IMR-90 (cell line): ENCODE measurements around the gene TSKS. TPM values are rescaled to one million over a fixed set of nuclear protein-coding genes. Genes with fewer than 3 reads are reported as not detected.

ENCODE experiments used
- ATAC-seq: fragments of 200-7000 bp; cut with Tn5 transposase; 2 replicates; pipeline ENCODE4 v1.9.1; 2020; ENCODE audit warnings: low read depth, mild to moderate bottlenecking, moderate library complexity
- BruUV-seq: library from RNA; stranded (reverse); fragments of 400-500 nt; replicated peaks from 2 replicates; lab custom pipeline; 2021; lab: Mats Ljungman, UMichigan
- CTCF ChIA-PET: fragments of 300-600 bp; formaldehyde crosslinking; extraction: SDS; loops from one replicate; lab custom pipeline; 2021; ENCODE audit warnings: antibody characterized with exemption; lab: Yijun Ruan, JAX
- POLR2A ChIA-PET: fragments of 300-600 bp; sonication (Branson Sonifier 250); formaldehyde crosslinking; loops from one replicate; lab custom pipeline; 2022; ENCODE audit warnings: antibody characterized with exemption; ENCODE audit not compliant: unreplicated experiment; lab: Charles Lee
- DNase-seq: peaks from one replicate; pipeline ENCODE4 v3.0.0; 2013
- H2AFZ ChIP-seq: replicated peaks from 2 replicates; pipeline ENCODE3; 2013; ENCODE audit warnings: low read length, mild to moderate bottlenecking; ENCODE audit not compliant: poor library complexity
- H2AK5ac ChIP-seq: 2 replicates; pipeline ENCODE4 v1.6.1; 2013; ENCODE audit warnings: low read depth, low read length, inconsistent platforms
- H2AK9ac ChIP-seq: replicated peaks from 2 replicates; pipeline ENCODE3; 2013; ENCODE audit warnings: mild to moderate bottlenecking, low read depth, low read length, moderate library complexity; ENCODE audit not compliant: poor library complexity
- H2BK120ac ChIP-seq: 2 replicates; pipeline ENCODE4 v1.6.1; 2013; ENCODE audit warnings: low read depth, low read length, inconsistent platforms
- H2BK15ac ChIP-seq: 3 replicates; pipeline ENCODE4 v1.6.1; 2013; ENCODE audit warnings: low read depth, low read length, inconsistent platforms
- H2BK20ac ChIP-seq: 2 replicates; pipeline ENCODE4 v1.6.1; 2013; ENCODE audit warnings: low read depth, mild to moderate bottlenecking, inconsistent platforms, low read length, moderate library complexity
- H2BK5ac ChIP-seq: 2 replicates; pipeline ENCODE4 v1.6.1; 2013; ENCODE audit warnings: mild to moderate bottlenecking, low read depth, low read length, inconsistent platforms; ENCODE audit not compliant: poor library complexity, severe bottlenecking
- H3K14ac ChIP-seq: replicated peaks from 2 replicates; pipeline ENCODE4 v1.6.1; 2013; ENCODE audit warnings: low read depth, low read length, inconsistent platforms
- H3K18ac ChIP-seq: 2 replicates; pipeline ENCODE4 v1.6.1; 2013; ENCODE audit warnings: low read depth, low read length, control low read depth
- H3K23ac ChIP-seq: 2 replicates; pipeline ENCODE4 v1.6.1; 2013; ENCODE audit warnings: low read depth, low read length, inconsistent platforms
- H3K27ac ChIP-seq: 2 replicates; pipeline ENCODE4 v1.5.1; 2013; ENCODE audit warnings: mild to moderate bottlenecking, control low read depth, low read length; ENCODE audit not compliant: insufficient read depth
- H3K27me3 ChIP-seq: 2 replicates; pipeline ENCODE4 v1.6.1; 2013; ENCODE audit warnings: low read length; ENCODE audit not compliant: control insufficient read depth, insufficient read depth
- H3K36me3 ChIP-seq: 2 replicates; pipeline ENCODE4 v1.6.1; 2013; ENCODE audit warnings: low read length, mixed read lengths; ENCODE audit not compliant: control insufficient read depth, insufficient read depth
- H3K4ac ChIP-seq: 2 replicates; pipeline ENCODE4 v1.6.1; 2013; ENCODE audit warnings: low read depth, low read length, inconsistent platforms
- H3K4me1 ChIP-seq: 2 replicates; pipeline ENCODE4 v1.6.1; 2013; ENCODE audit warnings: low read length, mixed read lengths; ENCODE audit not compliant: control insufficient read depth, insufficient read depth
- H3K4me2 ChIP-seq: 2 replicates; pipeline ENCODE4 v1.6.1; 2013; ENCODE audit warnings: low read depth, mild to moderate bottlenecking, control low read depth, low read length, moderate library complexity
- H3K4me3 ChIP-seq: 2 replicates; pipeline ENCODE4 v1.5.1; 2013; ENCODE audit warnings: low read depth, mild to moderate bottlenecking, control low read depth, low read length, moderate library complexity; ENCODE audit not compliant: insufficient read depth
- H3K56ac ChIP-seq: 2 replicates; pipeline ENCODE4 v1.6.1; 2013; ENCODE audit warnings: low read length, inconsistent platforms; ENCODE audit not compliant: insufficient read depth; ENCODE audit errors: extremely low read depth
- H3K79me1 ChIP-seq, 2 experiments: 2 replicates each; pipeline ENCODE4 v1.6.1; 2013; ENCODE audit warnings: low read length in 2 of 2, inconsistent platforms in 1 of 2, low read depth in 1 of 2
- H3K9ac ChIP-seq: 2 replicates; pipeline ENCODE4 v1.6.1; 2013; ENCODE audit warnings: low read depth, low read length, control low read depth
- H3K9me1 ChIP-seq: 2 replicates; pipeline ENCODE4 v1.6.1; 2013; ENCODE audit warnings: low read length, inconsistent platforms; ENCODE audit not compliant: insufficient read depth
- H3K9me3 ChIP-seq: 2 replicates; pipeline ENCODE4 v1.6.1; 2013; ENCODE audit warnings: low read length; ENCODE audit not compliant: control insufficient read depth, insufficient read depth
- H4K20me1 ChIP-seq: 2 replicates; pipeline ENCODE4 v1.6.1; 2013; ENCODE audit warnings: low read length, inconsistent platforms; ENCODE audit not compliant: insufficient read depth
- H4K5ac ChIP-seq: 2 replicates; pipeline ENCODE4 v1.6.1; 2013; ENCODE audit warnings: mild to moderate bottlenecking, low read depth, low read length, control low read depth
- H4K8ac ChIP-seq, 2 experiments: 2 replicates each; pipeline ENCODE4 v1.6.1; 2013; ENCODE audit warnings: low read depth in 2 of 2, low read length in 2 of 2, control low read depth in 1 of 2, inconsistent platforms in 1 of 2
- H4K91ac ChIP-seq: 2 replicates; pipeline ENCODE4 v1.6.1; 2013; ENCODE audit warnings: low read depth, low read length, inconsistent platforms; ENCODE audit not compliant: insufficient read depth
- BHLHE40 ChIP-seq: fragments of 150-350 bp; IDR thresholded peaks from 2 replicates; pipeline ENCODE4 v1.6.1; 2016; ENCODE audit warnings: mild to moderate bottlenecking, low read depth, low read length
- CEBPB ChIP-seq: IDR thresholded peaks from 2 replicates; pipeline ENCODE4 v1.6.1; 2012; ENCODE audit warnings: low read depth, low read length, improper control_type of control experiment
- MAFK ChIP-seq: IDR thresholded peaks from 2 replicates; pipeline ENCODE4 v1.6.1; 2012; ENCODE audit warnings: low read depth, low read length, improper control_type of control experiment
- MXI1 ChIP-seq: IDR thresholded peaks from 2 replicates; pipeline ENCODE4 v1.6.1; 2012; ENCODE audit warnings: low read depth, mild to moderate bottlenecking, low read length, moderate library complexity, borderline replicate concordance
- NFE2L2 ChIP-seq: fragments of 150-350 bp; IDR thresholded peaks from 2 replicates; pipeline ENCODE4 v1.6.1; 2016; ENCODE audit warnings: low read depth, mild to moderate bottlenecking, low read length
- POLR2A ChIP-seq: IDR thresholded peaks from 2 replicates; pipeline ENCODE4 v1.6.1; 2012; ENCODE audit warnings: mild to moderate bottlenecking, low read depth, low read length
- RCOR1 ChIP-seq: IDR thresholded peaks from 2 replicates; pipeline ENCODE4 v1.6.1; 2012; ENCODE audit warnings: mild to moderate bottlenecking, low read length, improper control_type of control experiment; ENCODE audit not compliant: insufficient replicate concordance
- SMC3 ChIP-seq: fragments of 150-350 bp; IDR thresholded peaks from 2 replicates; pipeline ENCODE4 v1.6.1; 2016; ENCODE audit warnings: low read depth, mild to moderate bottlenecking, antibody characterized with exemption, low read length, moderate library complexity
- WGBS, 2 experiments: methylation state at CpG; one replicate each; pipeline versions ENCODE4 v1.1.5 to v1.1.7; 2013; ENCODE audit warnings: missing lambda C conversion rate in 2 of 2; ENCODE audit not compliant: insufficient read length in 1 of 2; ENCODE audit errors: extremely low coverage in 2 of 2; 5-methylcytosine and 5-hydroxymethylcytosine counted together
- dilution Hi-C: fragments of 300-500 bp; cut with HindIII; formaldehyde crosslinking; loops from one replicate; pipeline ENCODE4 v1.14.3; 2018; ENCODE audit warnings: low sequenced_read_pairs; ENCODE audit not compliant: unreplicated experiment
- in situ Hi-C: fragments of 300-500 bp; cut with MboI; formaldehyde crosslinking; loops from 3 replicates; pipeline ENCODE4 v1.14.3; 2019; ENCODE audit warnings: low sequenced_read_pairs, inconsistent platforms, mixed read lengths
- intact Hi-C: fragments of 100-400 bp; cut with micrococcal nuclease; formaldehyde crosslinking; loops from 2 replicates; pipeline ENCODE4 v1.10.0; 2022
- polyA plus RNA-seq, 3 experiments: library from polyadenylated mRNA; depleted of rRNA; stranded (reverse); fragments of >200 nt; gene quantifications; 2 replicates each; pipeline ENCODE4 v1.2.3, GENCODE V29; 2012; ENCODE audit warnings: low replicate concordance in 1 of 3
- total RNA-seq: library from RNA; depleted of rRNA; stranded (reverse); fragments of >200 nt; gene quantifications from 2 replicates; pipeline ENCODE4 v1.2.3, GENCODE V29; 2012
- TF ChIP-seq, protein P1 (sequence below): conservative IDR thresholded peaks from 2 replicates; pipeline ENCODE4 v1.5.1; 2012; ENCODE audit warnings: mild to moderate bottlenecking, low read depth, low read length, improper control_type of control experiment
- TF ChIP-seq, protein P2 (sequence below): fragments of 150-350 bp; IDR thresholded peaks from 2 replicates; pipeline ENCODE4 v1.6.1; 2016; ENCODE audit warnings: low read depth, mild to moderate bottlenecking, low read length, moderate library complexity, borderline replicate concordance

TSKS gene
- total and polyA plus RNA-seq, 2 of the 4 experiments (the other 2 are of a cell fraction): not detected

DNA sequence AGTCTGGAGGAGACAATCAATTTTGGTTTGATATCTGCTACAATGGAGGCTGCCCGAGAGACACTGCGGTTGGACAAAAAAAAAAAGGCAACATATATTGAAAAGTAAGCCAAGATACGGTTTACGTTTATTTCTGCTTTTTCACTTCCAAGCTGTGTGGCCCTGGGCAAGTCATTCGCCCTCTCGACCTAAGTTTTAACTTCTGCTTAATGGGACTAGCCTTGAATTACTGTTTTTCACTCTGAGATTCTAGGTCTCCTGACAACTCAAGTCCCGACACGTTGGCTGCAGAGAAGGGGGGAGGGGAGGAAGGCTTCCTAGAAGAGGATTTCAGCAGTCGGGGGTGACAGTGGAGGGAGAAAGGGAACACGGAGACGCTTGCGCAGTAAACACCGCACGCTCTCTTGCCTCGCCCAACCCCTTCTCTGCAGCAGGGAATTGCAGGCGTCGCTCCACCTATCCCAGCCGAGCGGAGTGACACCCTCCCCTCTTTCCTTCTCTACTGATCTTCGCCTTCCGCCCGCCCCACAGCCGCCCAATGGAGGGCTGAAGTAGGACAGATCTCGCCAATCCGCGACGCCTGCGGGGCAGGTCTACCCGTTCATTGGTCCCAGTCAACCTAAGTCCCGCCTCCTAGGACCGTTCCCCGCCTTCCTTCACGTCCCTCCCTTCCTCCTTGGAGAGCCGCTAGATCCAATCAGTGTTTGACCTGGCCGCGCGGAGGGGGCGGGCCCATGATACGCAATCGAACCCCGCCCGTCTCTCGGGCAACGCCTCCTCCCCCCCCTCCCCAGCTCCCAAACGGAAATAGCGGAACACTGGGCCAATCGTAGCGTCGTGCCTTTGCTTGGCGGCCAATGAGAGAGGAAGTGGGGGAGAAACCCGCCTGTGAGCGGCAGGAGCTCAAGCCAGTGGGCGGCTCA lies 3.2 kb upstream of the TSKS start (continued):
- TF ChIP-seq, protein P1, sequence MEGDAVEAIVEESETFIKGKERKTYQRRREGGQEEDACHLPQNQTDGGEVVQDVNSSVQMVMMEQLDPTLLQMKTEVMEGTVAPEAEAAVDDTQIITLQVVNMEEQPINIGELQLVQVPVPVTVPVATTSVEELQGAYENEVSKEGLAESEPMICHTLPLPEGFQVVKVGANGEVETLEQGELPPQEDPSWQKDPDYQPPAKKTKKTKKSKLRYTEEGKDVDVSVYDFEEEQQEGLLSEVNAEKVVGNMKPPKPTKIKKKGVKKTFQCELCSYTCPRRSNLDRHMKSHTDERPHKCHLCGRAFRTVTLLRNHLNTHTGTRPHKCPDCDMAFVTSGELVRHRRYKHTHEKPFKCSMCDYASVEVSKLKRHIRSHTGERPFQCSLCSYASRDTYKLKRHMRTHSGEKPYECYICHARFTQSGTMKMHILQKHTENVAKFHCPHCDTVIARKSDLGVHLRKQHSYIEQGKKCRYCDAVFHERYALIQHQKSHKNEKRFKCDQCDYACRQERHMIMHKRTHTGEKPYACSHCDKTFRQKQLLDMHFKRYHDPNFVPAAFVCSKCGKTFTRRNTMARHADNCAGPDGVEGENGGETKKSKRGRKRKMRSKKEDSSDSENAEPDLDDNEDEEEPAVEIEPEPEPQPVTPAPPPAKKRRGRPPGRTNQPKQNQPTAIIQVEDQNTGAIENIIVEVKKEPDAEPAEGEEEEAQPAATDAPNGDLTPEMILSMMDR: no peak
- TF ChIP-seq SMC3: no peak

DNA sequence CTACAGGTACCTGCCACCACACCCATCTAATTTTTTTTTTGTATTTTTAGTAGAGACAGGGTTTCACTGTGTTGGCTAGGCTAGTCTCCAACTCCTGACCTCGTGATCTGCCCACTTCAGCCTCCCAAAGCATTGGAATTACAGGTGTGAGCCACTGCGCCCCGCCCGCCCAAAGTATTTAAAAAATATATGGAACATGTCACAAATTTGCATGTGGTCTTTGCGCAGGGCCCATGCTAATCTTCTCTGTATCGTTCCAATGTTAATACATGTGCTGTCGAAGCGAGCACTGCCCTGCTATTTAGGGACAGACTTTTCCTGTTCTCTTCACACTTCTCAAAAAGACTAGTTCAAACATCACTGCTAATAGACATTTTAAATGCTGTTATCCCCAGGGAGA lies 1.2 kb upstream of the TSKS start:
- Histone ChIP-seq H3K4me2 (no peak overlapping the region), H3K4me3 (no peak overlapping the region), H2AK5ac (no peak overlapping the region), H3K27me3 (no peaks in the 10 kb centered on the region), H2AK9ac (no peak overlapping the region), H3K18ac (no peak overlapping the region), H3K79me1 (peaks cover 6 to 22% of the 10 kb centered on the region in 2 experiments; a peak in 3 of 4 replicates), H3K23ac (no peak overlapping the region), H3K56ac (no peak overlapping the region), H4K20me1 (peaks cover 11% of the 10 kb centered on the region), H2BK15ac (no peak overlapping the region), H2BK20ac (no peak overlapping the region), H4K8ac (no peak overlapping the region), H3K4me1 (peaks cover 11% of the 10 kb centered on the region), H3K9ac (no peak overlapping the region), H2BK5ac (no peak overlapping the region), H3K27ac (no peak overlapping the region), H3K36me3 (no peaks in the 10 kb centered on the region), H4K5ac (no peak overlapping the region), H3K14ac (no peak overlapping the region), H2BK120ac (no peak overlapping the region), H3K9me1 (peaks cover 8% of the 10 kb centered on the region), H4K91ac (no peak overlapping the region), H2AFZ (no peak overlapping the region), H3K9me3 (no peaks in the 10 kb centered on the region), H3K4ac (no peak overlapping the region)
- no TSS peak for BruUV-seq
- dilution Hi-C loops (no loop called here), intact Hi-C loops (no loop called here), in situ Hi-C loops (no loop called here)
- ATAC-seq: no peak
- CTCF ChIA-PET: no interaction called here
- POLR2A ChIA-PET: no interaction called here
- DNase-seq: no peak
- WGBS, 2 experiments: no CpG with 5 or more reads among the region's 8 CpGs
- no peak for TF ChIP-seq POLR2A
- no peak for TF ChIP-seq MAFK
- TF ChIP-seq, protein P2, sequence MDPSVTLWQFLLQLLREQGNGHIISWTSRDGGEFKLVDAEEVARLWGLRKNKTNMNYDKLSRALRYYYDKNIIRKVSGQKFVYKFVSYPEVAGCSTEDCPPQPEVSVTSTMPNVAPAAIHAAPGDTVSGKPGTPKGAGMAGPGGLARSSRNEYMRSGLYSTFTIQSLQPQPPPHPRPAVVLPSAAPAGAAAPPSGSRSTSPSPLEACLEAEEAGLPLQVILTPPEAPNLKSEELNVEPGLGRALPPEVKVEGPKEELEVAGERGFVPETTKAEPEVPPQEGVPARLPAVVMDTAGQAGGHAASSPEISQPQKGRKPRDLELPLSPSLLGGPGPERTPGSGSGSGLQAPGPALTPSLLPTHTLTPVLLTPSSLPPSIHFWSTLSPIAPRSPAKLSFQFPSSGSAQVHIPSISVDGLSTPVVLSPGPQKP: no peak
- TF ChIP-seq RCOR1: no peak
- no peak for TF ChIP-seq MXI1
- TF ChIP-seq BHLHE40: no peak
- no peak for TF ChIP-seq SMC3
- TF ChIP-seq CEBPB: no peak
- no peak for TF ChIP-seq NFE2L2
